Measurements from ENCODE around the gene PHF11.

The PHF11 gene

DNA sequence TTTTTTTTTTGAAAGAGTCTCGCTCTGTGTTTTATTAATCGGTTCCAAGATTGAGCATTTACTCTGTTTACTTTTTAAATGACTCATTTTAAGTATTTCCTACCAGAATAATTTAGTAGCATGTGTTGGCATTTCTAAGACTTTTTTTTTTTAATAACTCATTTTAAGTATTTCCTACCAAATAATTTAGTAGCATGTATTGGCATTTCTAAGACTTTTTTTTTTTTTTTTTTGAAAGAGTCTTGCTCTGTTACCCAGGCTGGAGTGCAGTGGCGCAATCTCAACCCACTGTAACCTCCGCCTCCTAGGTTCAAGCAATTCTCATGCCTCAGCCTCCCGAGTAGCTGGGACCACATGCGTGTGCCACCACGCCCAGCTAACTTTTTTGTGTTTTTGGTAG is 38.5 kb upstream of the PHF11 start:
- Histone ChIP-seq H3K27me3 (ENCODE audit: control insufficient read depth in 2 of 2, insufficient read depth in 2 of 2, low read length in 2 of 2) (no peaks in the 10 kb centered on the region), H3K9ac (ENCODE audit: low read depth in 1 of 2, low read length in 2 of 2) (no peak overlapping the region), H3K36me3 (ENCODE audit: control insufficient read depth in 2 of 2, insufficient read depth in 2 of 2, low read length in 2 of 2) (peaks cover 11 to 13% of the 10 kb centered on the region in 2 donors), H3K9me3 (ENCODE audit: control insufficient read depth in 2 of 2, low read length in 2 of 2) (peaks cover 0 to 2% of the 10 kb centered on the region in 2 donors), H3K27ac (ENCODE audit: low read depth in 2 of 2, low read length in 2 of 2) (no peak overlapping the region), H3K4me3 (ENCODE audit: low read length in 2 of 2) (no peak overlapping the region), H3K4me1 (ENCODE audit: control insufficient read depth in 2 of 2, insufficient read depth in 2 of 2, low read length in 2 of 2) (peaks cover 0 to 4% of the 10 kb centered on the region in 2 donors)

DNA sequence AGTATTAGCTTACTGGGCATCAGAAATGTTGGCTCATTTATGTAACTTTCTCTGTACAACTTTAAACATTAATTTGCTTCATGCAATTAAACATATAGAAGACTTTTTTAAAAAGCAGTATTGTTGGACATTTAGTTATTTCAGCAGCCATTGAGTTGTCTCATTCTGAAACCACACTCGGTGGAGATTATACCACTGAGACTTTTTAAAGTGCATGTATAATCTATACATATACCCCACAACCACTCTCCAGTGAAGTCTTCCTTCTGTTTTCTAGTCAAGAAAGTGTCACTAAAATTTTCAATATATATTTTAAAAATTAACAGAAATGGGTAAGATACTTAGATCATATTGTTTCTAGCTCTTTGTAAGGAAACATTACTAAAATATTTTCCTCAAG is 36.2 kb upstream of the PHF11 start:
- Histone ChIP-seq H3K9ac (ENCODE audit: low read depth in 1 of 2, low read length in 2 of 2) (no peak overlapping the region), H3K9me3 (ENCODE audit: control insufficient read depth in 2 of 2, low read length in 2 of 2) (peaks cover 3 to 6% of the 10 kb centered on the region in 2 donors), H3K27ac (ENCODE audit: low read depth in 2 of 2, low read length in 2 of 2) (no peak overlapping the region), H3K27me3 (ENCODE audit: control insufficient read depth in 2 of 2, insufficient read depth in 2 of 2, low read length in 2 of 2) (no peaks in the 10 kb centered on the region), H3K4me1 (ENCODE audit: control insufficient read depth in 2 of 2, insufficient read depth in 2 of 2, low read length in 2 of 2) (no peaks in the 10 kb centered on the region), H3K36me3 (ENCODE audit: control insufficient read depth in 2 of 2, insufficient read depth in 2 of 2, low read length in 2 of 2) (peaks cover 24 to 32% of the 10 kb centered on the region in 2 donors), H3K4me3 (ENCODE audit: low read length in 2 of 2) (no peak overlapping the region)

DNA sequence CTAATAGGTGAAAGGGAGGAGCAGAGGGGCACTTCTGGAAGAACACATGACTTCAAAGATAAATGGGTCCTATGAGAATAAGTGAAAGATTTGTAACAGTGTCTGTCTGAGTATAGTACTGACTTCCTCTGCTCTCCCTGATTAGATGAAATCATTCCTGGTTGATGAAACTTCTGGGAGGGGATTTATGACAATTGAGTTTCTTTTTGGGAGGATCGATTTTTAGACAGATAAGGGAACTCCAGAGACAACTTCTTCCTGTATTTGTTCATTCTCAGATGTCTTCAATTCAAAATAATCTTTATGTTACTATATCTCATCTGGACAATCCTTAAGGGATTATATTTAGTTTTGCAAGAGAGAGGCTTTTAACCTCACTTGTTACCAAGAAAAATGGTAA is 31.7 kb upstream of the PHF11 start:
- Histone ChIP-seq H3K9ac (ENCODE audit: low read depth in 1 of 2, low read length in 2 of 2) (no peak overlapping the region), H3K36me3 (ENCODE audit: control insufficient read depth in 2 of 2, insufficient read depth in 2 of 2, low read length in 2 of 2) (peaks cover 32% of the 10 kb centered on the region in 2 donors), H3K27ac (ENCODE audit: low read depth in 2 of 2, low read length in 2 of 2) (no peak overlapping the region)

GRCh38 chr13:49464621-49465325 is 31.0 kb upstream of the PHF11 start:
- Histone ChIP-seq H3K9me3 (ENCODE audit: control insufficient read depth in 2 of 2, low read length in 2 of 2) (peaks cover 3 to 6% of the 10 kb centered on the region in 2 donors), H3K36me3 (ENCODE audit: control insufficient read depth in 2 of 2, insufficient read depth in 2 of 2, low read length in 2 of 2) (peaks cover 32 to 36% of the 10 kb centered on the region in 2 donors), H3K4me3 (ENCODE audit: low read length in 2 of 2) (no peak overlapping the region), H3K4me1 (ENCODE audit: control insufficient read depth in 2 of 2, insufficient read depth in 2 of 2, low read length in 2 of 2) (no peaks in the 10 kb centered on the region), H3K9ac (ENCODE audit: low read depth in 1 of 2, low read length in 2 of 2) (no peak overlapping the region), H3K27me3 (ENCODE audit: control insufficient read depth in 2 of 2, insufficient read depth in 2 of 2, low read length in 2 of 2) (no peaks in the 10 kb centered on the region), H3K27ac (ENCODE audit: low read depth in 2 of 2, low read length in 2 of 2) (no peak overlapping the region)

More for the DNA sequence above, 31.7 kb upstream of the PHF11 start:
- H3K9me3 ChIP-seq (ENCODE audit: control insufficient read depth in 2 of 2, low read length in 2 of 2): peaks cover 3 to 6% of the 10 kb centered on the region in 2 donors
- no peaks in the 10 kb centered on the region for H3K27me3 ChIP-seq (ENCODE audit: control insufficient read depth in 2 of 2, insufficient read depth in 2 of 2, low read length in 2 of 2)
- H3K4me1 ChIP-seq (ENCODE audit: control insufficient read depth in 2 of 2, insufficient read depth in 2 of 2, low read length in 2 of 2): no peaks in the 10 kb centered on the region
- H3K4me3 ChIP-seq (ENCODE audit: low read length in 2 of 2): no peak overlapping the region

GRCh38 chr13:49466292-49466838 is 29.4 kb upstream of the PHF11 start:
- no peak overlapping the region for H3K27ac ChIP-seq (ENCODE audit: low read depth in 2 of 2, low read length in 2 of 2)
- peaks cover 31 to 37% of the 10 kb centered on the region in 2 donors for H3K36me3 ChIP-seq (ENCODE audit: control insufficient read depth in 2 of 2, insufficient read depth in 2 of 2, low read length in 2 of 2)
- H3K9me3 ChIP-seq (ENCODE audit: control insufficient read depth in 2 of 2, low read length in 2 of 2): peaks cover 3 to 6% of the 10 kb centered on the region in 2 donors
- no peaks in the 10 kb centered on the region for H3K4me1 ChIP-seq (ENCODE audit: control insufficient read depth in 2 of 2, insufficient read depth in 2 of 2, low read length in 2 of 2)
- no peaks in the 10 kb centered on the region for H3K27me3 ChIP-seq (ENCODE audit: control insufficient read depth in 2 of 2, insufficient read depth in 2 of 2, low read length in 2 of 2)
- no peak overlapping the region for H3K9ac ChIP-seq (ENCODE audit: low read depth in 1 of 2, low read length in 2 of 2)
- no peak overlapping the region for H3K4me3 ChIP-seq (ENCODE audit: low read length in 2 of 2)

- Histone ChIP-seq H3K4me1 (ENCODE audit: control insufficient read depth in 2 of 2, insufficient read depth in 2 of 2, low read length in 2 of 2) (no peaks in the 10 kb centered on the region), H3K9me3 (ENCODE audit: control insufficient read depth in 2 of 2, low read length in 2 of 2) (no peaks in the 10 kb centered on the region), H3K27me3 (ENCODE audit: control insufficient read depth in 2 of 2, insufficient read depth in 2 of 2, low read length in 2 of 2) (no peaks in the 10 kb centered on the region), H3K27ac (ENCODE audit: low read depth in 2 of 2, low read length in 2 of 2) (no peak overlapping the region), H3K36me3 (ENCODE audit: control insufficient read depth in 2 of 2, insufficient read depth in 2 of 2, low read length in 2 of 2) (peaks cover 37 to 38% of the 10 kb centered on the region in 2 donors), H3K9ac (ENCODE audit: low read depth in 1 of 2, low read length in 2 of 2) (no peak overlapping the region), H3K4me3 (ENCODE audit: low read length in 2 of 2) (no peak overlapping the region)
Measured at GRCh38 chr13:49472186-49472585, 23.6 kb upstream of the PHF11 start.

DNA sequence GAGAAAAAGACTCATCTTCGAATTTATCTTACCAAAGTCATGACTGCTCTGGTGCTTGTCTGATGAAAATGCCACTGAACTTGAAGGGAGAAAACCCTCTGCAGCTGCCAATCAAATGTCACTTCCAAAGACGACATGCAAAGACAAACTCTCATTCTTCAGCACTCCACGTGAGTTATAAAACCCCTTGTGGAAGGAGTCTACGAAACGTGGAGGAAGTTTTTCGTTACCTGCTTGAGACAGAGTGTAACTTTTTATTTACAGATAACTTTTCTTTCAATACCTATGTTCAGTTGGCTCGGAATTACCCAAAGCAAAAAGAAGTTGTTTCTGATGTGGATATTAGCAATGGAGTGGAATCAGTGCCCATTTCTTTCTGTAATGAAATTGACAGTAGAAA is 19.2 kb upstream of the PHF11 start:
- Histone ChIP-seq H3K27ac (ENCODE audit: low read depth in 2 of 2, low read length in 2 of 2) (no peak overlapping the region), H3K4me3 (ENCODE audit: low read length in 2 of 2) (no peak overlapping the region), H3K27me3 (ENCODE audit: control insufficient read depth in 2 of 2, insufficient read depth in 2 of 2, low read length in 2 of 2) (no peaks in the 10 kb centered on the region), H3K9me3 (ENCODE audit: control insufficient read depth in 2 of 2, low read length in 2 of 2) (no peaks in the 10 kb centered on the region), H3K9ac (ENCODE audit: low read depth in 1 of 2, low read length in 2 of 2) (no peak overlapping the region), H3K36me3 (ENCODE audit: control insufficient read depth in 2 of 2, insufficient read depth in 2 of 2, low read length in 2 of 2) (peaks cover 40 to 49% of the 10 kb centered on the region in 2 donors), H3K4me1 (ENCODE audit: control insufficient read depth in 2 of 2, insufficient read depth in 2 of 2, low read length in 2 of 2) (no peaks in the 10 kb centered on the region)

DNA sequence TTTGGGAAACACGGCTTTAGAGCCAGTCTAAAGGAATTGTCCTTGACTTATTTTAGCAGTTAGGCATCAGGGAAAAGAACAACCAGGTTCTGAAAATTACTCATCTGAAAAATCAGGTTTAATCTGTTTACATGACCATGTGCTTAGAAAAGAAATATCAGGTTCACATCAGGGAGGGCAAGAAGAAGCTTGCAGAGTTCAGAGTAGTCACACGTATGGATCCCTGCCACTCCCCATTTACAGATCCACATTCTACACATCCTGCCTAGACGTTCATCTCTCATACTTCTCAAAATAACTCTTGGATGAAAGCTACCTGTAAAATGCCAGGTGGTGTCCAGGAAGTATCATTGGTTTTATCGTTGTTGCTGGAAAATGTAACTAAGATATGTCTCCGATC is 14.0 kb upstream of the PHF11 start:
- Histone ChIP-seq H3K36me3 (ENCODE audit: control insufficient read depth in 2 of 2, insufficient read depth in 2 of 2, low read length in 2 of 2) (peaks cover 28 to 47% of the 10 kb centered on the region in 2 donors), H3K4me1 (ENCODE audit: control insufficient read depth in 2 of 2, insufficient read depth in 2 of 2, low read length in 2 of 2) (no peaks in the 10 kb centered on the region), H3K9me3 (ENCODE audit: control insufficient read depth in 2 of 2, low read length in 2 of 2) (no peaks in the 10 kb centered on the region), H3K4me3 (ENCODE audit: low read length in 2 of 2) (no peak overlapping the region), H3K27me3 (ENCODE audit: control insufficient read depth in 2 of 2, insufficient read depth in 2 of 2, low read length in 2 of 2) (no peaks in the 10 kb centered on the region), H3K9ac (ENCODE audit: low read depth in 1 of 2, low read length in 2 of 2) (no peak overlapping the region), H3K27ac (ENCODE audit: low read depth in 2 of 2, low read length in 2 of 2) (no peak overlapping the region)

- Histone ChIP-seq H3K36me3 (ENCODE audit: control insufficient read depth in 2 of 2, insufficient read depth in 2 of 2, low read length in 2 of 2) (peaks cover 6 to 23% of the 10 kb centered on the region in 2 donors), H3K9me3 (ENCODE audit: control insufficient read depth in 2 of 2, low read length in 2 of 2) (no peaks in the 10 kb centered on the region), H3K4me1 (ENCODE audit: control insufficient read depth in 2 of 2, insufficient read depth in 2 of 2, low read length in 2 of 2) (no peaks in the 10 kb centered on the region), H3K9ac (ENCODE audit: low read depth in 1 of 2, low read length in 2 of 2) (no peak overlapping the region), H3K27ac (ENCODE audit: low read depth in 2 of 2, low read length in 2 of 2) (no peak overlapping the region), H3K4me3 (ENCODE audit: low read length in 2 of 2) (no peak overlapping the region), H3K27me3 (ENCODE audit: control insufficient read depth in 2 of 2, insufficient read depth in 2 of 2, low read length in 2 of 2) (no peaks in the 10 kb centered on the region)
Measured at GRCh38 chr13:49488563-49488962, 7.2 kb upstream of the PHF11 start.

DNA sequence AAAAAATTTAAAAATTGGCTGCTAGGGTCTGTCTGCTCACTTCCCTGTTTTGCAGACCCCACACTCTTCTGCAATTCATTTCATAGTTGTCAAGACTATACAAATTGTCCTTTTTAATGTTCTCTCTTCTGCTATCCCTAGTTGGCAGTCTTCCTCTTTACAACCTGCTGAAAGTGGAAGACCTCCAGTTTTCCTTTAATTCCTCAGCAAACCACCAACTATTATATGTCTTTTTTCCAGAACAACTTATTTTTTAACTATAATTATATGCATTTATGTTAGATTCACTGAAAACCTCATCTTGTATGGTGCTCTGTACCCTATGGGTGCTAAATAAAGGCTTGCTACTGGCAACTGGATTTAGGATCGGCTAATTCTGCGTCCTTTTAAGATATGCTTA is 1.1 kb upstream of the PHF11 start:
- peak overlapping the region in 1 of 2 donors; percentile 94 for H3K27ac ChIP-seq (ENCODE audit: low read depth in 2 of 2, low read length in 2 of 2)

More for the DNA sequence above, 1.1 kb upstream of the PHF11 start:
- Histone ChIP-seq H3K36me3 (ENCODE audit: control insufficient read depth in 2 of 2, insufficient read depth in 2 of 2, low read length in 2 of 2) (peaks cover 0 to 3% of the 10 kb centered on the region in 2 donors), H3K4me3 (ENCODE audit: low read length in 2 of 2) (peak overlapping the region; percentile 75 to 82), H3K9ac (ENCODE audit: low read depth in 1 of 2, low read length in 2 of 2) (peak overlapping the region in 1 of 2 donors; percentile 79), H3K4me1 (ENCODE audit: control insufficient read depth in 2 of 2, insufficient read depth in 2 of 2, low read length in 2 of 2) (no peaks in the 10 kb centered on the region), H3K27me3 (ENCODE audit: control insufficient read depth in 2 of 2, insufficient read depth in 2 of 2, low read length in 2 of 2) (no peaks in the 10 kb centered on the region), H3K9me3 (ENCODE audit: control insufficient read depth in 2 of 2, low read length in 2 of 2) (no peaks in the 10 kb centered on the region)

All from mucosa of rectum (tissue), 2 donors.